ENCODE measurements around the gene ERP44.

DNA sequence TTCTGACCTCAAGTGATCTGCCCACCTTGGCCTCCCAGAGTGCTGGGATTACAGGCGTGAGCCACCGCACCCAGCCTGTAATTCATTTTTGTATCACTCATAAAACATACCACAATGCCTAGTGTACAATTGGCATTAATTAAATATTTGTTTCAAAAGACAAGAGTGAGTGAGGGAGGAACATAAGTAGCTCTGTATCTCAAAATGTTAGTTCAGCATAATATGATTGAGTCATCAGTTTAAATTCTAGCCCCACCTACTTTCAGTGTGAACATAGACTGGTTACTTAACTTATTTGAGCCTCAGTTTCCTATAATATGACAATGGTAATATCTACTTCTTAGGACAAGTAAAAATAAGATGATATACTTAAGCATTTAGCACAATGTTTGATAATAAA, 27.1 kb upstream of the ERP44 start:
- TF ChIP-seq POLR2AphosphoS5 (IDR thresholded peaks at IDR 0.05; ENCODE audit: low read depth, low read length) (no peak), SIN3A (IDR thresholded peaks at IDR 0.05; ENCODE audit: borderline replicate concordance, insufficient read depth, low read length) (no peak), TAF1 (IDR thresholded peaks at IDR 0.05; ENCODE audit: borderline replicate concordance, insufficient read depth, low read length) (no peak)
- TF ChIP-seq, protein P1, sequence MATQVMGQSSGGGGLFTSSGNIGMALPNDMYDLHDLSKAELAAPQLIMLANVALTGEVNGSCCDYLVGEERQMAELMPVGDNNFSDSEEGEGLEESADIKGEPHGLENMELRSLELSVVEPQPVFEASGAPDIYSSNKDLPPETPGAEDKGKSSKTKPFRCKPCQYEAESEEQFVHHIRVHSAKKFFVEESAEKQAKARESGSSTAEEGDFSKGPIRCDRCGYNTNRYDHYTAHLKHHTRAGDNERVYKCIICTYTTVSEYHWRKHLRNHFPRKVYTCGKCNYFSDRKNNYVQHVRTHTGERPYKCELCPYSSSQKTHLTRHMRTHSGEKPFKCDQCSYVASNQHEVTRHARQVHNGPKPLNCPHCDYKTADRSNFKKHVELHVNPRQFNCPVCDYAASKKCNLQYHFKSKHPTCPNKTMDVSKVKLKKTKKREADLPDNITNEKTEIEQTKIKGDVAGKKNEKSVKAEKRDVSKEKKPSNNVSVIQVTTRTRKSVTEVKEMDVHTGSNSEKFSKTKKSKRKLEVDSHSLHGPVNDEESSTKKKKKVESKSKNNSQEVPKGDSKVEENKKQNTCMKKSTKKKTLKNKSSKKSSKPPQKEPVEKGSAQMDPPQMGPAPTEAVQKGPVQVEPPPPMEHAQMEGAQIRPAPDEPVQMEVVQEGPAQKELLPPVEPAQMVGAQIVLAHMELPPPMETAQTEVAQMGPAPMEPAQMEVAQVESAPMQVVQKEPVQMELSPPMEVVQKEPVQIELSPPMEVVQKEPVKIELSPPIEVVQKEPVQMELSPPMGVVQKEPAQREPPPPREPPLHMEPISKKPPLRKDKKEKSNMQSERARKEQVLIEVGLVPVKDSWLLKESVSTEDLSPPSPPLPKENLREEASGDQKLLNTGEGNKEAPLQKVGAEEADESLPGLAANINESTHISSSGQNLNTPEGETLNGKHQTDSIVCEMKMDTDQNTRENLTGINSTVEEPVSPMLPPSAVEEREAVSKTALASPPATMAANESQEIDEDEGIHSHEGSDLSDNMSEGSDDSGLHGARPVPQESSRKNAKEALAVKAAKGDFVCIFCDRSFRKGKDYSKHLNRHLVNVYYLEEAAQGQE (IDR thresholded peaks at IDR 0.05; ENCODE audit: insufficient read depth in 1 of 2, low read depth in 2 of 2, low read length in 2 of 2), result no peak
